Left cardiac atrium (tissue), 4 donors: Measurements from ENCODE around the gene MXD4. TPM values are rescaled to one million over a fixed set of nuclear protein-coding genes. Genes with fewer than 3 reads are reported as not detected.

Experiments used
- ATAC-seq, 2 donors: fragments of 200-7000 bp; cut with Tn5 transposase; one replicate each; pipeline ENCODE4 v1.9.1; 2020; ENCODE audit warnings: mild to moderate bottlenecking in 2 of 2, moderate library complexity in 2 of 2
- DNase-seq: peaks from one replicate; pipeline ENCODE4 v3.0.0-alpha.2; 2020
- intact Hi-C, 2 donors: fragments of 100-400 bp; cut with DNase I; formaldehyde crosslinking; loops; one replicate each; pipeline versions ENCODE4 v1.14.1 to v1.15.1; 2022 to 2023
- long read RNA-seq: library from polyadenylated mRNA; unstranded; transcript quantifications from one replicate; pipeline ENCODE4 v2.0.0, GENCODE V29; 2021
- total RNA-seq, 2 donors: library from RNA; stranded (reverse); fragmentation: NEBNext Ultra II Directional; extraction: Animal tissue kit (Norgen Biotek cat#: 25700); gene quantifications; one replicate each; pipeline ENCODE4 v1.2.1, GENCODE V29; 2021
- donor health status: DM: no; HTN: yes; CAD: no.
- donor health status: DM: no; HTN: yes; CAD: no; lungs with severe emphysema.
- donor health status: DM: yes; HTN: yes; CAD: no.
- donor health status: Dilated cardiomyopathy.

Gene MXD4, protein sequence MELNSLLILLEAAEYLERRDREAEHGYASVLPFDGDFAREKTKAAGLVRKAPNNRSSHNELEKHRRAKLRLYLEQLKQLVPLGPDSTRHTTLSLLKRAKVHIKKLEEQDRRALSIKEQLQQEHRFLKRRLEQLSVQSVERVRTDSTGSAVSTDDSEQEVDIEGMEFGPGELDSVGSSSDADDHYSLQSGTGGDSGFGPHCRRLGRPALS
- 10 to 100 TPM; 27.7 to 46.9 TPM for total RNA-seq
- long read RNA-seq, partial matches to known transcripts = 0 of 11 reads
- long read RNA-seq, other reads (novel, unspliced or antisense) = 11 of 11 reads

DNA sequence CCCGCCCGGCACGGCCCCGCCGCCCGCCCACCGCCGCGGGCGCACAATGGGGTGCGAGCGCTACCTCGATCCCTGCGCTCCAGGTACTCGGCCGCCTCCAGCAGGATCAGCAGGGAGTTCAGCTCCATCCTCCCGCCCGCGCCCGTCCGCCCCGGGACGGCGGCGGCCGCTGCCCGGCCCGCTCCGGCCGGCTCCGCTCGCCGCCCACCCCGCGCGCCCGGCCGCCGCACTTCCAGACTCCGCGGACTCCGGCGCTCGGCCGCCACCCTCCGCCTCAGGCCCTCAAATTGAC is at the start of gene MXD4:
MXD4 (minus strand) TSS at position 257 of the 292 bp plus-strand sequence; CDS start at position 128, 129 bp downstream.
- intact Hi-C loops = loop anchor here in 1 of 2 donors (10.0 kb wide), 1 partner anchor 153 kb away; the partner anchor contains the start of genes CFAP99 and ZFYVE28
- ATAC-seq (no peak), DNase-seq (no peak)

DNA sequence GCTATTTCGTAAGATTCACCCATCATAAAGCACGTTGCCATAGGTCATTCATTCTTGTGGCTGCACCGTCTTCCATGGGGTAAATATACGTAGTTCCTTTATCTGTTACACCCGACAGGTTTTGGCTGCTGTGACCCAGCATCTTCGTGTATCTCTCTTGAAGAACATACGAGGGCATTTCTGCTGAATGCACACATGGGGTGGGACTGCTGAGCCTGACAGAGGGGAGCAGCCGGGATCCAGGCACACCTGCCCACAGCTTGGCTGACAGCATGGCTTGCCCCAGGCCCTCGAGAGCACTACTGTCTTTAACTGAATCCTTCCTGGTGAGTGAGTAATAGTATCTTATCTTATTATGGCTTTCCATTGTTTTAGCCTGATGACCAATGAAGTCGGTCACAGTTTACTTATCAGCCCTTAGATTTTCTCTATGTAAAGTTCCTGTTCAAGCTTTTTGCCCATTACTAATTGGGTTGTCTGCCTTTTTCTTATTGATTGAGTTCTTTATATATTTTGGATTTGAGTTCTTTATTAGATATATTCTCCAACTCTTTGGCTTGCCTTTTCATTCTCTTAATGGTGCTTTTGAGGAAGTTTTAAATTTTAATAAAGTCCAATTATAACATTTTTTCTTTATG is 45.0 kb upstream of the MXD4 start:
- DNase-seq = no peak
- intact Hi-C loops = no loop called here
- ATAC-seq = no peak

DNA sequence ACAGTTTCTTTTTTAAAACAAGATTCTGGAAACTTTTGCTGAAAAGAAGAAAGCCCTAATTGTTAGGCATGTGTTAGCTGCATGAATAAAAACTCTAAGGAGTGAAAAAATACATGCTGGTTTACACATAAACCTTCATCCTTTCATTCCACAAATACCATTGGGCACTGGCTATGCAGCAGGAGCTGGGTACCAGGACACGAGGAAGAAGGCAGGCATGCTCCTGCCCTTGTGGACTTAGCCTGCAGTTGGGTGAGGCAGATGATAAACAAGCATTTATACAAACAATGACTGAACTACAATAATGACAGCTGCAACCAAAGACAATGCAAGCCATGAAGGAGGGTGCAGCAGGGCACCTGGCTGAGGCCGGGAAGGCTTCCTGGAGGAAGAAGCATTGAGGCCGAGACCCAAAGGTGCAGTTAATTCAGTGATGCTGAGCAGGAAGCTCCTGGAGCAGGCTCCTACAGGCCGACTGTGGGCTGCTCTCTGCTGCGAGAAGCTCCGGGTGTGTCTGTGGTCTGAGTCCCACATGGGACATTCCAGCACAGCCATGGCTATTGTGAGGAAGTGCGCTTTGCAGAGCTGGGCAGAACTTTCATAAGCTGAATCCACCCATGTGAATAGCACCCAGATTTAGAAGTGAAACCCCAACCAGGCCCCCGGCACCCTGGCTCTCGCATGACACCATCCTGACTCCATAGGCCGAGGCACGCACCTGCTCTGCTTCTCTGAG is 44.0 kb upstream of the MXD4 start:
- intact Hi-C loops = no loop called here
- ATAC-seq (no peak), DNase-seq (no peak)

DNA sequence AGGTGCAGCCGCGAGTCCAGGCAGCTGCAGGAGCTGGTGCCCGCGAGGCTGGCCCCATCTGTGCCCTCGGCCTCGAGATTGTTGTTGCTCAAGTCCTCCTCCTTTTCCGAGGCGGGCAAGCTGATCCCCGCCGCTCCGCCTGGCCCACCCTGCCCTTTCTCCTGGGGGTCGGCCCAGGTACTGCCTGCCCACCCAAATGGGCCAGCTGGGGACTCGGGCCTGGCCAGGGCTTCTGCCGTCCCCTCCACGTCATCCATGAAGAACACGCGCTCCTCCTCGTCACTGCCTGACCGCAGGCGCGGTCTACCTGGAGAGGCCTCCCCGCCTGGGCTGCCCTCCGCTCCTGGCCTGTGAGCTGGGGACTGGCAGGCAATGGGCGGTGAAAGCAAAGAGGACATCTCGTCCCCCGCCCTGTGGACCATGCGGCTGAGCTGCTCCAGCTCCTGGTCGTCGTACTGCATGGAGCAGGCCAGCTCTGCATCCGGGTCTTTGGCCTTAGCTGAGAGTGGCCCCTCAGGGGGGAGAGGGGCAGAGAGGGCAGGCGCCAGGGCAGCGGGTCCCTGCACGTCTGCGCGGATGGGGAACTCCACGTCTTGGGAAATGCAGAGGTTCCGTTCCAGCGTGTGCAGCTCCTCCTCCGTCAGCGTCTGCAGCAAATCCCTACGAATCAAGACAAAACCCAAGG is 43.1 kb upstream of the MXD4 start:
- DNase-seq (no peak), ATAC-seq (no peak)
- intact Hi-C loops = no loop called here

DNA sequence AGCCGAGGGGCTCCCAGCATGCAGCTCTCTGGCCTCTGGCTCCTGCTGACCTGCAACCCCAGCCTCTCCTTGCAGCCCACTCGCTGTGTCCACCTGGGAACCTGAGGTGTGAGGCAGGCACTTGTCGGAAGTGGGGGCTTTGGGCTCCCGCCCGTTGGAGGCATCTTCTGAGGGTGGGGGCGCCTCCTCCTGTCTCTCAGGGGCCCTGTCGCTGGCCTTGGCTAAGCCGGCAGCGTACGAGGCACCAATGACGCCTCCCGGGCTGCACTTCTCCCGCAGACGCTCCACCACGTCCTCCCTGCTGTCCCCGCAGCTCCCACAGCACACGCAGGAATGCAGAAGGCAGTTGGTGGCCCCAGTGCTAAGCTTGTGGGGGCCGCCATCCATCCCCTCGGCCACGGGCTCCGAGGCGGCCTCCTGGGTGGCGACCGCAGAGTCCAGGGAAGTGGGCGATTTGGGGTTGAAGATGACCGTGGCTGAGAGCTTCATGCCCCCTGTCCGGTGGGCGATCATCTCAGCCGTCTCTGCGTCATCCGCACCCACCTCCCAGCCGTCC is 42.5 kb upstream of the MXD4 start:
- ATAC-seq (no peak), DNase-seq (no peak)

DNA sequence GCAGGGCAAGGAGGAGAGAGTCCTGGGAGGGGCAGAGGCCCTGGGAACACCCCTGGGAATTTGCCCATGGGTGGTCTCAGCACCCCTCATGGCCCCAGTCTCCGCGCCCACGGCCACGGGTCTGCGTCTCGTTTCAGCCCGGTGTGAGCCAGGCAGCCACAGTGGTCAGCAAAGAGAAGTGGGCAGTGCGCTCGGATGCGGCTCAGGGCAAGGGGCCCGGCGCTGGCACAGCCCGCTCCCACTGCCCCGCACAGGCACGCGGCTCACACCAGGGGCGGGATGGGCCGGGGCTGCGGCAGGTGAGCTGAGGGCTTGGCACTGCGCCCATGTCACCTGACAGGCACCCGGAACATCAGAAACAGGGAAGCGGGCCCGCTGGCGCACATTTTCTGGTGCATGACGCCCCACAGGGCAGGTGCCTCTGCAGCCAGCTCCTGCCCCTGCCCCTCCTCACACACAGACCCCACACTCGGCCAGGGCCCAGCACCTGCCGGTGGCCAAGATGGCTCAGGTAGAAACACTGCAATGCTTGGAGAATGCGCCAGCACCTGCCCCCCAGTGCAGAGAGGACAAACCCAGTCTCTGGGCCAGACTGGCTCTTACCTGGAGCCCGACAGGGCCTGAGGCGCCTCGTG is 41.9 kb upstream of the MXD4 start:
- DNase-seq = no peak
- intact Hi-C loops = no loop called here
- ATAC-seq = no peak

More for the DNA sequence above, 42.5 kb upstream of the MXD4 start:
- intact Hi-C loops = no loop called here

DNA sequence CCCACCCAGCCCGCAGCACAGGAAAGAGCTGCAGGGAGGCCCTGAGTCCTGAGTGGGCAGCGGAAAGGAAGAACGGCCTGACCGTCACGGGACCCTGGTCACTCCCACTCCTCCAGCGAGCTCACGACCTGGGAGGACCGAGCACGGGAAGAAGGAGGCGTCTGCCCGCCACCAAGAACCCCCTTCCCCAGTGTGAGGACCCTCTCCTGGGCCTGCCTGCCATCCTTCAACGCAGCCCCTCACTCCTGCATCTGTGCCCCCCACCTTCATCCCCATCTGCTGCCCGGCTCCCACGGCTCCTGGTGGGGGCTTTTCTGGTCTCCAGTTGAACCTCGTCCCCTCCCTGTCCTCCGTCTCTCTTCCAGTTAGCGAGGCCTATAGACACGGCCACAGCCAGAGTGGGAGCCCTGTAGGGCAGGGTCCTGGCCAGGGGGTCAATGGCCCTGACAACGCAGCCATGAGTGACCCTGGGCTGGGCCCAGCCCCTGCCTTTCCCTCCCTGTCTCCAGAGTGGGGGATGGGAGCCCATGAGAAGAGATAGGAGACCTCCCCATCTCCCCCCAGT is 41.3 kb upstream of the MXD4 start:
- no peak for ATAC-seq
- DNase-seq = no peak
- intact Hi-C loops = no loop called here

DNA sequence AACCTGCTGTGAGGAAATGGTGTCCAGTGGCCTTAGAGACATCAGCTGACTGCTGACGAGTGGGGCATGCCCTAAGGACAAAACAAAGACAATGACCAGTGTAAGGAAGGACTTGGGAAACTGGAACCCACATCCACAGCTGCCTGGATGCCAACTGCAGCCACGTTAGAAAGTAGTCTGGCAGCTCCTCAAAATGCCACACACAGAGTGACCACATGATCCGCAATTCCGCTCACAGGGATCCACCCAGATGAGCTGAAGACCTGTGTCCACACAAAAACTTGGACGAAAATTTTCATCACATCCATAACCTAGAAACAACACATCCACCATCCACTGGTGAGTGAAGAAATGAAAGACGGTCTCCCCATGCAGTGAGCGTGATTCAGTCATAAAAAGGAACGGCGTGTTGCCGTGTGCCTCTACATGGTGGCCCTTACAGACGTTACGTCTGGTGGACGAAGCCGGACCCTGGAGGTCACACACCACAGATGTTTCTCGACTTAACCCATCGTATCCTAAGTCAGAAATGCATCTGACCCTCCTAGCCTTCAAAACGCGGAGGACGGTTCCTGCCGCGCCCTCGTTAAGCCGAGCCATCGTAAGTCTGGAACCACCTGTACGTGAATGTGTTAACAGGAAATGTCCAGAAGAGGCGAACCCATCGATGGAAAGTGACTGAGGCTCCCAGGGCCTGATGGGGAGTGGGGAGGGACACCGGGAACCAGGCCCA is 40.6 kb upstream of the MXD4 start:
- ATAC-seq (no peak), DNase-seq (no peak)
- intact Hi-C loops = no loop called here

DNA sequence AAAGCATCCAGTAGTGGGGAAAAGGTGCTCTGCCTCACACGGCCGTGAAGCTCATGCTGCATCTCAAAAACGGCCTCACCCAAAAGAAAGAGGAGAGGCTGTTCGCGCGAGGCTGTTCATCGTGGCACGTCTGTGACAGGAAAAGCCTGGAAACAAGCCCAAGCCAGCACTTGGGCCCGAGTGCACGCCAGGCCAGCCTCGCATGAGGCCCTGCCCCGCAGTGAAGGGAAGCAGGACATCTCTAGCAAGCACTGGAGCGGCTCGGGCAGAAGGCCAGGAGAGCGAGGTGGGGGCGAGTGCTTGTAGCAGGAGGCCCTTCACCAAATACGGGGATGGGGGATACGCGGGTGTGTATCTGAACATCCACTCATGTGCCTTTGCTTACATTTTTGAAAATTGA is 39.9 kb upstream of the MXD4 start:
- intact Hi-C loops = no loop called here
- ATAC-seq (no peak), DNase-seq (no peak)

DNA sequence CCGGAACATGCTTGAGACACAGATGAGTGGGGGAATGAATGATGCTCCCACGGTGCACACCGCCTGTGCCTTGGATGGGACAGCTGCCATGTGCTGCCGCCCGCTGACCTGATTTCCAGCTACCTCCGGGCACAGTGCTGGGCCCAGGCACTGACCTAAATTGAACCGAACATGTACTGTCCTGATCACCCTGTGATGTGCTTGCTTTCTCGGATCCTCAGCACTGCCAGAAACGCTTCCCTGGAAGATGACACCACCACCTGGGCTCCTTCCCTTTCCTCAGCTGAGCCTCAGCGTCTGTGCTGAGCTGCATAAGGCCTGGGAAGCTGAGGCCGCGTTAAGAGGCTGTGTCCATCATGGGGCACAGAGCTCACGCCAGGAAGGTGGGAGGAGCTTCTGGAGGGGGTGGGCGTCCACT is 39.3 kb upstream of the MXD4 start:
- intact Hi-C loops = no loop called here
- DNase-seq (no peak), ATAC-seq (no peak)

DNA sequence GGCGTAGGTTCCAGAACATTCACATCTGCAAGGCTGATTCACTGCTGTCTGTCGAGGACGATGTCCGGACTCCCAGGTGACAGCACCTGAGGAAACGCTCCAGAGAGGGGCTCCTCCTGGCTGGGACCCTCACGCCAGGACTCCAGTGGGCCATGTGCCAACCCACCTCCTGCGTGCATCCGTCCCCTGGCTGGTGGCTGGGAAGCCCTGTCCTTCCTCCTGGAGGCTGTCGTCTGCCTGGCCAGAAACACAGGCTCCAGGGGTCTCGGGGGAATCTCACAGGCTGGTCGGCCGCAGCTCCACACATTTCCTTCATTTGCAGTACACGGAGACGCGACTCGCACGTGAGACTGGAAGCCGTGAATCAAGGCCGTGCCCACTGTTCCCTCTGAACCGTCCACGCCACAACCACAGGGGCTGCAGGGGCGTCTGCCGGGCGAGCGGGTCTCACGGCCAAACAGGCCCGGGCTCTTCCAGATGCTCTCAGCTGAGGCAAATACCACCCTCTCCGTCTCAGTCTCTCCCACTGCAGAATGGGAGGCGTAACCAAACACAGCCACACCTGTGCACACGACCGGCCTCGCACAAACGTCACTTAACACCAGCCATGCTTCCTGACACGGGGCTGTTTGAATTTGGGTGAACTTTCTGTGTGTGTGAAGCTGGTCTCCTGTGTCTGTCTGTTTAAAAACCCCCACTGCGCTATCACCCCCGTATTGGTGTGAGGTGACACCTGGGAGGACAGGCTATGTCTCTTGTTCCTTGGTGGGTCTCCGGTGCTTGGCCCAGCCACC is 38.7 kb upstream of the MXD4 start:
- intact Hi-C loops = no loop called here
- DNase-seq (no peak), ATAC-seq (no peak)

DNA sequence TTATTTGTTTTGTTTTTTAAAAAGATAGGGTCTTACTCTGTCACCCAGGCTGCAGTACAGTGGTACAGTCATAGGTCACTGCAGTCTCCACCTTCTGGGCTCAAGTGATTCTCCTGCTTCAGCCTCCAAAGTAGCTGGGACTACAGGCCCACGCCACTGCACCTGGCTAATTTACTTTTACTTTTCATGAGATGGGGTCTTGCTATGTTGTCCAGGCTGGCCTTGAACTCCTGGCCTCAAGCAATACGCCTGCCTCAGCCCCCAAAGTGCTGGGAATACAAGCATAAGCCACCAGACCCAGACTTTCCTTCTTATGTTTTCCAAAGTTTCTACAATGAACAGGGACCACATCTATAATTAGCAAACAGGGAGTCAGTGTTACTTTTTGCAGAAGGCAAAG is 37.9 kb upstream of the MXD4 start:
- DNase-seq (no peak), ATAC-seq (no peak)
- intact Hi-C loops = no loop called here

DNA sequence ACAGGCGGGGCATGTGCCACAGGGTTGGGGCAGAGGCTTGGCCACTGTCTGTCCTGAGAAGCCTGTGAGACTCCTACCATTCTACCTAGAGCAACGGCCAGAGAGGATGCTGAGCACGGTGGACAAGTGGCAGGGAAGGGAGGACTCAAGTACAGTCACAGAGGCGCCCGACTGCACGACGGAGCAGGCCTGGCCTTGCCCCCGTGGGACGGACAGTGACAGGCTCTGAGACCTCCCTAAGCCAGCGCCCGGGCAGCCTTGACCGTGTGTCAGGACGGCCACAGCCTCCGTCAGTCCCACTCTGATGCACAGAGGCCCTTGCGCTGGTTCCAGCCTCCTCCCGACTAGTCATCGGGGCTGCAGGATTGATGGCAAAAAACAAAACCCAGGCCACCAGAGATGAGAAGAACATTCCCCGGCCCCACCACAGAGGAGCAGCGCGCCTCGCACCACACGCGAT is 36.7 kb upstream of the MXD4 start:
- ATAC-seq (no peak), DNase-seq (no peak)
- intact Hi-C loops = no loop called here

DNA sequence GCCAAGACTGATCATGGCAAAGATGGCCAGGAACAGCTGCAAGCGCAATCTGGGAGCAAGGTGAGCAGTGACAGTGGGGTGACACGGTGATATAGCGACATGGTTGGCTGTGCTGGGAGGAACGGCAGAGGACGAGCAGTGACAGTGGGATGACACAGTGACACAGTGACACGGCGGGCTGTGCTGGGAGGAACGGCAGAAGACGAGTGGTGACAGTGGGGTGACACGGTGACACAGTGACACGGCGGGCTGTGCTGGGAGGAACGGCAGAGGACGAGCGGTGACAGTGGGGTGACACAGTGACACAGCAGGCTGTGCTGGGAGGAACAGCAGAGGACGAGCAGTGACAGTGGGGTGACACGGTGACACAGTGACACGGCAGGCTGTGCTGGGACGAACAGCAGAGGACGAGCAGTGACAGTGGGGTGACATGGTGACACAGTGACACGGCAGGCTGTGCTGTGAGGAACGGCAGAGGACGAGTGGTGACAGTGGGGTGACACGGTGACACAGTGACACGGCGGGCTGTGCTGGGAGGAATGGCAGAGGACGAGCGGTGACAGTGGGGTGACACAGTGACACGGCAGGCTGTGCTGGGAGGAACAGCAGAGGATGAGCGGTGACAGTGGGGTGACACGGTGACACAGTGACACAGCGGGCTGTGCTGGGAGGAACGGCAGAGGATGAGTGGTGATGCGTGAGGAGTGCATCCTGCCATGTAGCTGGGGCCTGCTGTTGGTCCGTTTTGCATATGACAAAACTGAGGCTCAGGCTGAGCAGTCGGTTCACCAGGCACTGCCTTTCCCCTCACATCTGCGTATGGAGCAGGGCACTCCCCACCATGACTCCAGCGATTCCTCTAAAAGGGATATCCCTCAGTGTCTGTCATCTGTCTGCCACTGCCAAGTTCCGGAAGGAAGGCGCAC is 36.0 kb upstream of the MXD4 start:
- intact Hi-C loops = no loop called here
- ATAC-seq (no peak), DNase-seq (no peak)

DNA sequence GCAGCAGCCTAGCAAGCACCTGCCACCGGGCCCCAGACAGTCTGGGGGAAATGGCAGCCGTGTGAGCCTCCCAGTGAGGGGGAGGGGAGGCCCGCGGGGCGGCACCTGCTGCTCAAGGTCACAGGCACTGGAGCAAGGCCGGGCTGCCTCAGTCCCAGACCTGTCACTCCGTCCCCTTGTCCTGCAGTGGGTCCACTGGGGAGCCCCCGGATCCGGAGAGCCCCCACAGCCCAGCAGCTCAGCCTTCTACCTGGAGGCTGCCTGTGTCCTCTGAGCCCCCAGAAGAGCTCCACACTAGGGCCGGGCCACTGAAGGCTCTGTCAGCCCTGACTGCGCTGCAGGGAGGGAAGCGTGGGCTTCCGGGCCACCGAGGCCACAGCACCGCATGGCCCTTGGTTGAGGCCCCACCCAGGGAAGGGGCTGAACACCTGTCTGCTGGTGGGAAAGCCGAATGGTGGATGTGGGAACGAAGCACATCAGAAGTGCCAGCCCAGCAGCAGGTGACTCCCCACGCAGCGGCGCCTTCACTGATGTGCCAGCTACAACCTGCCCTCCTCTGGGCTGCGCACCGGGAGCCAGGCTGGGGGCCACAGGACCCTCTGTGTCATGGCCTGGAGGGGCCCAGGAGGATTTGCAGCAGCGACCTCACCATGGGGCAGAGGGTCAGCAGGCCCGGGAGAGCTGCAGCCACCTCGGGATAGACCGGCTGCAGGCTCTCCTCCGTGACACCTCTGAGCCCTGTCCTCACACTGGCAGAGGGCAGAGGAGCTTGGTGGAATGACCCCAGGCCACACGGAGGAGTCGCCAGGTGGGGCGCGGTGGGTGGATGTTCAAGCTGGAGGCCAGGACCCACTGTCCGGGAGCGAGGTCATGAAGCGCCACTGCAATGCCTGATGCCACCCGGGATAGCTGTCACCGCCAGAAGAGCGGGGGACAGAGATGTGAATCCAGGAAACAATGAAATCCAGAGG is 35.0 kb upstream of the MXD4 start:
- intact Hi-C loops = no loop called here
- ATAC-seq (peak in 1 of 2 donors; percentile 40), DNase-seq (no peak)
